Tibial nerve (tissue), 4 donors: ENCODE measurements around the gene PCAT7. TPM values are rescaled to one million over a fixed set of nuclear protein-coding genes. Genes with fewer than 3 reads are reported as not detected.

Source experiments
- DNase-seq, 2 donors: peaks; one replicate each; pipeline ENCODE4 v3.0.0-alpha.2; 2019; ENCODE audit warnings: low spot score in 2 of 2
- H3K27ac ChIP-seq, 4 donors: fragments of 200-600 bp; sonication (generic) in 3 of 4; one replicate each; pipeline ENCODE4 v1.5.1; 2017 to 2019; ENCODE audit warnings: mild to moderate bottlenecking in 1 of 4
- H3K27me3 ChIP-seq, 2 donors: fragments of 200-600 bp; sonication (generic) in 1 of 2; one replicate each; pipeline versions ENCODE4 v1.5.1 to v1.6.0; 2017 to 2019
- H3K36me3 ChIP-seq, 3 donors: fragments of 200-600 bp; sonication (generic); one replicate each; pipeline ENCODE4 v1.5.1; 2018 to 2019
- H3K4me1 ChIP-seq, 4 donors: fragments of 200-600 bp; sonication (generic) in 3 of 4; one replicate each; pipeline ENCODE4 v1.5.1; 2017 to 2019
- H3K4me3 ChIP-seq, 4 donors: fragments of 200-600 bp; sonication (generic) in 3 of 4; one replicate each; pipeline ENCODE4 v1.5.1; 2017 to 2019; ENCODE audit warnings: mild to moderate bottlenecking in 1 of 4, moderate library complexity in 1 of 4
- H3K9me3 ChIP-seq, 4 donors: fragments of 200-600 bp; sonication (generic) in 3 of 4; one replicate each; pipeline ENCODE4 v1.5.1; 2017 to 2019
- EP300 ChIP-seq, 2 donors: sonication (generic); formaldehyde crosslinking; IDR thresholded peaks; one replicate each; pipeline ENCODE4 v1.6.1; 2017; ENCODE audit warnings: antibody characterized with exemption in 2 of 2, mild to moderate bottlenecking in 1 of 2
- POLR2A ChIP-seq, 2 donors: fragments of 450-650 bp; IDR thresholded peaks; one replicate each; pipeline ENCODE4 v1.6.1; 2017; ENCODE audit warnings: antibody characterized with exemption in 2 of 2, mild to moderate bottlenecking in 2 of 2, moderate library complexity in 2 of 2
- WGBS, 2 donors: methylation state at CpG; one replicate each; pipeline ENCODE4 v1.1.5; 2018; 5-methylcytosine and 5-hydroxymethylcytosine counted together
- total RNA-seq, 4 donors: library from RNA; depleted of rRNA; stranded (reverse); fragments of >200 nt; gene quantifications; one replicate each; pipeline ENCODE4 v1.1.0, GENCODE V29; 2016
- TF ChIP-seq, protein P1 (sequence below), 5 experiments: fragments of 200-600 bp in 3 of 5; fragments of 450-650 bp in 2 of 5; sonication (generic) in 3 of 5; IDR thresholded peaks; one replicate each; pipeline ENCODE4 v1.5.1; 2016 to 2019; ENCODE audit warnings: antibody characterized with exemption in 5 of 5, mild to moderate bottlenecking in 3 of 5, moderate library complexity in 2 of 5

The PCAT7 gene
- total RNA-seq, 4 donors from 2014 or later, result 0.22 TPM; not detected in 3

DNA sequence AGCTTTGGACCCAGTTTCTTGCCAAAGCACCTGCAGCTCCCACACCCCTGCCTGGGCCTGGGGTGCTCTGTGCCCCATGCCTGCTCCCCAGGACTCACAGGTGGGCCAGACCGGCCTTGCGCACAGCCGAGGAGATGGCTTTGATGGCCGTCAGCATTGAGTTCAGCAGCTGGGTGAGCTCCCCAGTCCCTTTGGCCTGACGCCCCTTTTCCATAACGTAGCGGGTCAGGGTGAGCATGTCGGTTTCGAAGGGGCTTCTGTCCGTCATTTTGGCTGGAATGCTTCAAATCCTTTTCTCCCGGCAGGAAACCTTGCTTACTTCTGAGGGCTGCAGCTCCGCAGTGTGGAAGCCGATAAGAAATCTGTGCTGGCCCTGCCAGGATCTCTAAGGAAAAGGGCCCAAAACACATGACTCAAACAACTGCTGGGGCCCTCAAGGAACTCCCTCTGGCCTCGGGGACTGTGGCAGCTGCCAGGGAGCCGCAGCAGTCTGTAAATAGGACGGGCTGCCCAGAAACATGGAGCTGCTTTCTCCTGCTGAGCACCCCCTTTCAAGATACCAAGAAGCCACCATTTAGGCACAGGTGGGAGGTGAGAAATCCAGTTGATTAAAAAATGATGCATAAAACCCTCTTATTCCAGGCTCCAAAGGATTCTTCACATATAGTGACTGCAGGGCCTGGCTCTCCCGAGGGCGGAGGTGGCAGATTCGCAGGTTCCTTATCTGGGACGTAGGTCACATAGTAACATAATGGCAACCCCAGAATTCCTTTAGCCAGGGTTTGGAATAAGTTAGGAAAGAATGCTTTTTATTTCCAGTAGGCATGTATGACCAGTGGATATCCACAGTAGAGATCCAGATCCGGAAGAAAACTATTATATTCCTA lies 38.8 kb downstream of the PCAT7 start, which contains the start of gene FBP2:
Gene FBP2, minus strand, starts transcription at position 366 of the 887 bp plus-strand sequence. Its CDS starts 98 bp downstream, at position 268.
- WGBS, 2 donors, result 77 to 82% methylated on average over 20 to 21 of the region's 21 CpGs
- no peak for DNase-seq
- H3K4me3 ChIP-seq, result no peak within 1 kb of the TSS

DNA sequence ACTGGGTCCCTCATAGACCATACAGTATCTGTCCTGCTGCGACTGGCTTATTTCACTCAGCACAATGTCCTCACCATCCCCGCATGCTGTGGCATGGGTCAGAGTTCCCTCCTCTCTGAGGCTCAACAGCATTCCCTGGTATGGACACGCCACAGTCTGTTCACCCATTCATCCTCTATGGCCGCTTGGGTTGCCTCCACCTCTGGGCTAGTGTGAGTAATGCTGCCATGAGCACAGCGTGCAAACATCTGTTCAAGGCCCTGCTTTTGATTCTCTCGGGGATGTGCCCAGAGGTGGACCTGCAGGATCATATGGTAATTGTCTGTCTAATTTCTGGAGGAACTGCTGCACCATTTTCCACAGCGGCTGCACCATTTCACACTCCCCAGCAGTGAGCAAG lies 44.2 kb downstream of the PCAT7 start:
- H3K36me3 ChIP-seq, result no peaks in the 10 kb centered on the region
- no peaks in the 10 kb centered on the region for H3K9me3 ChIP-seq
- H3K4me1 ChIP-seq, result peaks cover 0 to 7% (median 0%) of the 10 kb centered on the region in 4 donors
- H3K4me3 ChIP-seq, result no peak overlapping the region
- peaks cover 0 to 5% of the 10 kb centered on the region in 2 donors for H3K27me3 ChIP-seq
- TF ChIP-seq POLR2A (IDR thresholded peaks at IDR 0.05) (no peak), EP300 (IDR thresholded peaks at IDR 0.05) (no peak)
- TF ChIP-seq, protein P1, sequence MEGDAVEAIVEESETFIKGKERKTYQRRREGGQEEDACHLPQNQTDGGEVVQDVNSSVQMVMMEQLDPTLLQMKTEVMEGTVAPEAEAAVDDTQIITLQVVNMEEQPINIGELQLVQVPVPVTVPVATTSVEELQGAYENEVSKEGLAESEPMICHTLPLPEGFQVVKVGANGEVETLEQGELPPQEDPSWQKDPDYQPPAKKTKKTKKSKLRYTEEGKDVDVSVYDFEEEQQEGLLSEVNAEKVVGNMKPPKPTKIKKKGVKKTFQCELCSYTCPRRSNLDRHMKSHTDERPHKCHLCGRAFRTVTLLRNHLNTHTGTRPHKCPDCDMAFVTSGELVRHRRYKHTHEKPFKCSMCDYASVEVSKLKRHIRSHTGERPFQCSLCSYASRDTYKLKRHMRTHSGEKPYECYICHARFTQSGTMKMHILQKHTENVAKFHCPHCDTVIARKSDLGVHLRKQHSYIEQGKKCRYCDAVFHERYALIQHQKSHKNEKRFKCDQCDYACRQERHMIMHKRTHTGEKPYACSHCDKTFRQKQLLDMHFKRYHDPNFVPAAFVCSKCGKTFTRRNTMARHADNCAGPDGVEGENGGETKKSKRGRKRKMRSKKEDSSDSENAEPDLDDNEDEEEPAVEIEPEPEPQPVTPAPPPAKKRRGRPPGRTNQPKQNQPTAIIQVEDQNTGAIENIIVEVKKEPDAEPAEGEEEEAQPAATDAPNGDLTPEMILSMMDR (IDR thresholded peaks at IDR 0.05), result no peak
- DNase-seq, result no peak
- 79 to 89% methylated on average over 7 of the region's 7 CpGs for WGBS, 2 donors
- H3K27ac ChIP-seq, result no peak overlapping the region

More for the DNA sequence above, 38.8 kb downstream of the PCAT7 start, which contains the start of gene FBP2:
- no peak within 1 kb of the TSS for H3K27ac ChIP-seq
- H3K9me3 ChIP-seq, result no peaks in the 10 kb centered on the region
- H3K27me3 ChIP-seq, result peaks cover 0 to 5% of the 10 kb centered on the region in 2 donors
- no peaks in the 10 kb centered on the region for H3K4me1 ChIP-seq
- TF ChIP-seq POLR2A (IDR thresholded peaks at IDR 0.05) (no peak), EP300 (IDR thresholded peaks at IDR 0.05) (no peak)
- TF ChIP-seq, protein P1 (IDR thresholded peaks at IDR 0.05), result no peak
- H3K36me3 ChIP-seq, result no peaks in the 10 kb centered on the region

DNA sequence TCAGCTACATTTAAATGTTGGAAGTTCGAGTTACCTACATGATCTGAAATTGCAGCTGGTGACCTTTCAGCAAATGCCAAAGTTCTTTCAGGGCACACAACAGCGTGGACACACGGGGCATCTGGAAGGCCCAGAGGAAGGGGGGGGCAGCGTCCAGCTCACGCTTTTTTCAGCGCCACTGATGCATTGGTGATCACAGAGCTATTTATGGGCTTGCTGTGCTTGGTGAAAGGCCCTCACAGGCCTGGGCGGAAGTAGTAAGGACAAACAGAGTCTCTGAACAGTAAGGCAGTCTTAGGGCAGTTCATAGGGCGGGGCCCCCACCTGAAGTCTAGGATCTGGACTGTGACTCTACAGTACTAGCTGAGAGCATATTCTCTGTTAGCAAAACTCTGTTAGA lies 45.4 kb downstream of the PCAT7 start:
- Histone ChIP-seq H3K27me3 (peaks cover 0 to 5% of the 10 kb centered on the region in 2 donors), H3K4me1 (peaks cover 0 to 8% (median 0%) of the 10 kb centered on the region in 4 donors), H3K9me3 (no peaks in the 10 kb centered on the region), H3K36me3 (no peaks in the 10 kb centered on the region), H3K27ac (no peak overlapping the region), H3K4me3 (no peak overlapping the region)
- TF ChIP-seq, protein P1 (IDR thresholded peaks at IDR 0.05), result no peak
- TF ChIP-seq POLR2A (IDR thresholded peaks at IDR 0.05), result no peak
- no peak for TF ChIP-seq EP300 (IDR thresholded peaks at IDR 0.05)
- WGBS, 2 donors, result 58 to 67% methylated on average over 8 of the region's 8 CpGs
- no peak for DNase-seq

DNA sequence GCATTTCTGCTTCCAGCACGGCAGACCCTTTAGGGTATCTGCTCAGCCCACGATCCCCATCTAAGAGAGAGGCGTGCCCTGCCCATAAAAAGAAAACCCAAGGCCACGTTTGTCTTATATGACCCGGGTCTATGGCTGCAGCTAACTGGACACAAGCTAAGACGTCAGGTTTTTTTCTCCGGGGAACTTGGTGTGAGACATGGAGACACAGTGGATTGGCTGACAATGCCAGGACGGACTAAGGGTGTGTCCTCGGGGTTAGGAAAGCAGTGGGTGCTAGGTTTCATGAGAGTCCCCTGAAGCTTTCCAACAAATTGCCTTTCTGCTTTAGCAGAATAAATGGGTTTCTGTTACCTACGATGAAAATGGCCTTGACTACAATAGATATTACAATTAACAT lies 45.8 kb downstream of the PCAT7 start:
- WGBS, 2 donors, result 49 to 63% methylated on average over 10 of the region's 10 CpGs
- no peak for DNase-seq
- Histone ChIP-seq H3K4me1 (peaks cover 0 to 8% (median 0%) of the 10 kb centered on the region in 4 donors), H3K27ac (no peak overlapping the region), H3K9me3 (no peaks in the 10 kb centered on the region), H3K4me3 (no peak overlapping the region), H3K27me3 (peaks cover 0 to 5% of the 10 kb centered on the region in 2 donors), H3K36me3 (no peaks in the 10 kb centered on the region)
- TF ChIP-seq POLR2A (IDR thresholded peaks at IDR 0.05) (no peak), EP300 (IDR thresholded peaks at IDR 0.05) (no peak)
- TF ChIP-seq, protein P1 (IDR thresholded peaks at IDR 0.05), result no peak

DNA sequence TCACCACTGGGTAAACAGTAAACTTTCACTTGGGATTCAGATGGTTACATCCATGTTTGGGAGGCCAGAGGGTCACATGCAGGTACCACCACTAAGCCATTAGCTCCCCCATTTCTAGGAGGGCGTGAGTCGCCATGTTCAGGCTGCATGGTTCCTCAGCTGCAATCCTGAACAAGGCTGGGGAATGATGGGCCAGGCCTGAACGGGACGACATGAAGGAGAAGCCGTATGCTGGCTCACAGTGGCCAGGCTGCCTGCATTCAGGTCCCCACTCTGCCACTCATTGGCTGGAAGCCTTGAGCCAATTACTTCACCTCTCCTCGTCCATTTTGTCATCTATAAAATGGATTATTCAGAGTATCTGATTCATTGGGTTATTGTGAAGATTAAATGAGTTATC lies 47.8 kb downstream of the PCAT7 start:
- Histone ChIP-seq H3K4me3 (no peak overlapping the region), H3K36me3 (no peaks in the 10 kb centered on the region), H3K27ac (no peak overlapping the region), H3K9me3 (no peaks in the 10 kb centered on the region), H3K27me3 (no peaks in the 10 kb centered on the region), H3K4me1 (peaks cover 0 to 8% (median 0%) of the 10 kb centered on the region in 4 donors)
- no peak for DNase-seq
- TF ChIP-seq EP300 (IDR thresholded peaks at IDR 0.05), result no peak
- TF ChIP-seq, protein P1 (IDR thresholded peaks at IDR 0.05), result no peak
- TF ChIP-seq POLR2A (IDR thresholded peaks at IDR 0.05), result no peak
- WGBS, 2 donors, result 80 to 83% methylated on average over 6 of the region's 6 CpGs
